B cell (primary cell): ENCODE results near the gene GALK1.

Experiments
- CTCF ChIP-seq: fragments of 200-600 bp; IDR thresholded peaks from one replicate; pipeline ENCODE4 v1.8.0; 2022; ENCODE audit warnings: antibody characterized with exemption, mild to moderate bottlenecking
- EZH2 ChIP-seq: IDR thresholded peaks from 2 replicates; pipeline ENCODE4 v1.6.1; 2012; ENCODE audit warnings: borderline replicate concordance, low read depth, mild to moderate bottlenecking, moderate library complexity, low read length; ENCODE audit not compliant: insufficient read depth, poor library complexity, severe bottlenecking

GRCh38 chr17:75813081-75814020 lies 48.4 kb upstream of the GALK1 start:
- no peak for TF ChIP-seq CTCF
- TF ChIP-seq EZH2 = no peak
